ENCODE results near the gene TMEM175.

DNA sequence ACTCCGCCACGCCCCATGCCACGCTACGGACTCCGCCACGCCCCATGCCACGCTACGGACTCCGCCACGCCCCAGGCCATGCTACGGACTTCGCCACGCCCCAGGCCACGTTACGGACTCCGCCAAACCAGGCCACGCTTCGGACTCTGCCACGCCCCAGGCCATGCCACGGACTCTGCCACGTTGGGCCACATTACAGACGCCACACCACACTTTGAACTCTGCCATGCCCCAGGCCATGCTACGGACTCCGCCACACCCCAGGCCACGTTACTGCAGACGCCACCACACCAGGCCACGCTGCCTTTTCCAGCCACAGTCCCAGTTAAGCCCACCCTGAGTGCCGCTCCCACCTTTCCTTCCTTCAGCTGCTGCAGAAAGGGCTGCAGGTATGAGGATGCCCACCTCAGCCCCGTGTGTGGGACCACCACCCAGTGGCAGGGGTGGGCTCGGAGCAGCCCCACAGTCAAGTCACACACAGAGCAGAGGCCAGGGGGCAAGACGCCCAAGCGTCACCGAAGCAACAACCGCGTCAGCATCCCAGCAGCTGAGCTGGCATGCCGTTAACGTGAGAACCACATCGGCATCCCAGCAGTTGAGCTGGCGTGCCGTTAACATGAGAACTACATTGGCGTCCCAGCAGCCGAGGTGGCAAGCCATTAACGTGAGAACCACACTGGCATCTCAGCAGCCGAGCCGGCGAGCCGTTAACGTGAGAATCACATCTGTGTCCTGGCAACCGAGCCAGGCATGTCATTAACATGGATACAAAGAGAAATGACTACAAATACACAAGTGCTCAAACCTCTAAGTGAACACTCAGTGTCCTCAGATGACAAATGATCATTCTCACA is 26.5 kb upstream of the TMEM175 start:
- TF ChIP-seq, protein P1, sequence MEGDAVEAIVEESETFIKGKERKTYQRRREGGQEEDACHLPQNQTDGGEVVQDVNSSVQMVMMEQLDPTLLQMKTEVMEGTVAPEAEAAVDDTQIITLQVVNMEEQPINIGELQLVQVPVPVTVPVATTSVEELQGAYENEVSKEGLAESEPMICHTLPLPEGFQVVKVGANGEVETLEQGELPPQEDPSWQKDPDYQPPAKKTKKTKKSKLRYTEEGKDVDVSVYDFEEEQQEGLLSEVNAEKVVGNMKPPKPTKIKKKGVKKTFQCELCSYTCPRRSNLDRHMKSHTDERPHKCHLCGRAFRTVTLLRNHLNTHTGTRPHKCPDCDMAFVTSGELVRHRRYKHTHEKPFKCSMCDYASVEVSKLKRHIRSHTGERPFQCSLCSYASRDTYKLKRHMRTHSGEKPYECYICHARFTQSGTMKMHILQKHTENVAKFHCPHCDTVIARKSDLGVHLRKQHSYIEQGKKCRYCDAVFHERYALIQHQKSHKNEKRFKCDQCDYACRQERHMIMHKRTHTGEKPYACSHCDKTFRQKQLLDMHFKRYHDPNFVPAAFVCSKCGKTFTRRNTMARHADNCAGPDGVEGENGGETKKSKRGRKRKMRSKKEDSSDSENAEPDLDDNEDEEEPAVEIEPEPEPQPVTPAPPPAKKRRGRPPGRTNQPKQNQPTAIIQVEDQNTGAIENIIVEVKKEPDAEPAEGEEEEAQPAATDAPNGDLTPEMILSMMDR (optimal IDR thresholded peaks at IDR 0.05 in 1 of 3, IDR thresholded peaks at IDR 0.05 in 1 of 3, conservative IDR thresholded peaks at IDR 0.05 in 1 of 3; ENCODE audit: extremely low read depth in 1 of 3, insufficient read depth in 2 of 3, low read length in 3 of 3): no peak
- no peak for TF ChIP-seq EZH2 (IDR thresholded peaks at IDR 0.05; ENCODE audit: low read length)
